ENCODE data around the gene TOP2A.
A peak's percentile ranks its signal among the peaks of the same experiment; 100 is the strongest.
"Not testable (repeated sequence)": the region's sequence is repeated elsewhere in the genome, so short reads cannot be mapped to it uniquely, and the experiment has no call there.

Gene TOP2A

DNA sequence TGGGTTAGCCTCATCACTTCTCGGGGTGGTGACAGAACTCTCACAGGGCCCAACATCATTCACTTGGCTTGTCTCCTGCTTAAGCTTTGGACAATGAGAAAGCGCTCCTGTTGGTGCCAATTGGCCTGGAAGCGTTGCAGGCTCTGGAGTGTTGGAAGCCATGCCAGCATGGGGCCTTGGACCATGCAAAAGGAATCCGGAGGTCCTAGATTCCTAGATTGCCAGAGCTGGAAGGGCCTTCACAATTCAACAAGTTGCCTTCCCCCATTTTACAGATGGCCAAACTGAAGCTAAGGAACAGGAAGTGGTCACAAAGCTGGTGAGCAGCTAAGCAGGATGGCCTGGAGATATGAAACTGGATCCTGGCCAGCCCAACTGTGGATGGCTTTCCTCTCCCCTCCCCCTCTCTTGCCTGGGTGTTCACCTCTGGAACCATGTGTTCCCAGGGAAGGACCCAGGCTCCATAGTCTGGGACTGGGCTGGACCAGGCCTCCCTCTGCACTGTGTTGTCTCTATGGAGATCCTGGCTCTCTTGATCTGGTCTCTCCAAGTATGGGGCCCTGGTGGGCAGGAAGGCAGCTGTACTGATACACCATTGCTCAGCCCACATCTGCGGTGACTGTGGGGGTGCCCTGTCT is 19.5 kb upstream of the TOP2A start:
- Histone ChIP-seq H3K27ac (peak overlapping the region in 1 of 21 experiments; percentile 35), H3K4me3 (no peak overlapping the region)

DNA sequence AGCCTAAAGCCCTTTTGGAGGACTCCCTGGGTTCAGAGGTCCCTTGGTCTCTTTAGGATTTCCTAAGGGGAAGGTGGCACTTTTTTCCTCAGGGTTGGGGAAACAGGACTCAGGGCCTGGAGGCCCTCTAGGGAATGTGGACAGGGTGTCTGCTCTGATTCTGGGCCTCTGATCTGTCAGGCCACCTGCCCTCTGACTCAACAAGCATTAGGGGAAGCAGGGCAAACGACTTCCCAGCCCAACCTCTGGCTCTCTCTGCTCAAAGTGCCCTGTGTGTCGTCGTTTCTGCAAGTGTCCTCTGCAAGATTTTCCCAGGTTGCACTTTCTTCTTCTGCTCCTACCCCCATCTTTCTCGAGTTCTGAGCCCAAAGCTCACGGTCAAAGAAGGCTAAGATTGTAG is 18.9 kb upstream of the TOP2A start:
- no peak overlapping the region for H3K27ac ChIP-seq
- no peak overlapping the region for H3K4me3 ChIP-seq

DNA sequence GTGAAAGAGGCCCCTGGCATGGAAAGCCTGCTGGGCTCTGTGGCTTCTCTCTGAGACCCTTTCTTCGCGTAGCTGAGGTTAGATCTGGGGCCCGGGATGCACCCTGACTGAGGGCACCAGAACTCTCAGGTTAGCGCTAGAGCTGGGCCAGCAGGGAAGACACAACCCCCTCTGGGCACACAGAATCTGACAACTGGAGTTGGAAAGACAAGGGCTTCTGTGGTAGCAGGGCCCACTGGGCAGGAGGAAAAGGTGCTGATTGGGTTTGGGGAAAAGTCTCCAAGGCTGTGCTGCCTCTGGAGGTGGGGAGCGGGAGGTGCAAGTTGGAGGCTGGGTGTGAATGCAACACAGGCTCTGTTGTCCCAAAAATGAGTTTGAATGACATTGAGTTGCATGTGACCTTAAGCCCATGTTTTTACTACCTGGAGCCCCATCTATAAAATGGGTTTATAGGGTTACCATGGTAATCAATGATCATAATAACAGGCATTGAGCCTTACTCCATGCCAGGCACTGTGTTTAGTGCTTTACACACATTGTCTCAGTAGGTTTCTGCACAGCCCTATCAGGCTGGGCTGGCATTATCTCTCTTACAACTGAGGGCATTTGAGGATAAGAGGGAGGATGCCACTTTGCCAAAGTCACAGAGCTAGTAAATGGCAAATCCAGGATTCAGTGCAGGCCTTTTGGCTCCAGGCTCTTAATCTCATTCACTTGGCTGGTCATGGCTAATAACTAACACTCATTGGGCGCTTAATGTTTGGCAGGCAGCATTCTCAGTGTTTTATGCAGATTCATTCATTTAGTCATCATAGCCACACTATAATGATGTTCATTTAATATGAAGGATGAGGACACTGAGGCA is 16.1 kb upstream of the TOP2A start:
- peak overlapping the region in 2 of 21 experiments; percentile 14 to 26 for H3K27ac ChIP-seq
- H3K4me3 ChIP-seq, result no peak overlapping the region

DNA sequence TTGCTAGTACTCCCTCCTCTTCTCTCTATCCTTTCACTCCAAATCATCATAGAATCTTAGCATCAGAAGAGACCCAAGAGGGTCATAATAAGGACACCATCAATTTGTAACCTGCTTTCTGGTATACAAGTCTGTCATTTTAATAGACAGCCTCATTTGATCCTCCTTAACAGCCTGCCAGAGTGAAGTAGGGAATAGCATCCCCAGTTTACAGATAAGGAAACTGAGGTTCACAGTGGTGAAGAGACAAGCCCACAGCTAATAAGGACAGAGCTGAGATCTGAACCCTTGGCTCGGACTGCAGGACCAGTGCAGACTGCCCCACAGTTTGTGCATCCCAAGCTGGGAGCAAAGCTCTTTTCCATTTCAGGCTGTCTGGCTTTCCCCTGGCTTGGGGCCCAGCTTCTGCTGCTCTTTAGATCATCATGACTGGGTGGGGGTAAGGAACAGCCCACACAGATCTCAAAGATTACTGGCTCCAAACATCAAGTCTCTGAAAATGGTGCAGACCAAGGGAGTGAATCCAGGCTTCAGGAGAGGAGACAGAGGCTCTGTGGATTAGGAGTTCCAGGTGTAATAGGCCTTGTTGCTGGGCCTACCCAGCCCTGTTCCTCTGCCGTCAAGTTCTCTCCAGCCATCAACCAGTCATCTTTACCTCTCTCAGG is 15.3 kb upstream of the TOP2A start:
- Histone ChIP-seq H3K27ac (peak overlapping the region in 2 of 21 experiments; percentile 14 to 26), H3K4me3 (no peak overlapping the region)

DNA sequence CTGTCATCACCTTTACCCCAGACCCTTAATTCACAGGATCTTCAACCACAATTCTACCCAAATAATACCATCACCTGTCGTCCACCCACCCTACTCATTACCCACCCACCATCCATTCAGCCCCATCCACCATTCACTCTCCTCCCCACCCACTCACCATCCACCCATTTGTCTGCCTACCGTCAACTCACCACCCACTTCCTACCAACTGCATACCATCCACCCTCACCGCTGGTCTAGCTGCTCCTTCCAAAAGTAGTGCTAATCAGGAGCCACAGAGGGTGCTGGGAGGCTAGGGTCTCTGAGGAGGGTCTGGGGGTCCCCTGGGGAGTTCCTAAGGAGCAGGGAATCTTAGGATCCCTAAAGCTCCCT is 13.5 kb upstream of the TOP2A start:
- no peak overlapping the region for H3K27ac ChIP-seq

DNA sequence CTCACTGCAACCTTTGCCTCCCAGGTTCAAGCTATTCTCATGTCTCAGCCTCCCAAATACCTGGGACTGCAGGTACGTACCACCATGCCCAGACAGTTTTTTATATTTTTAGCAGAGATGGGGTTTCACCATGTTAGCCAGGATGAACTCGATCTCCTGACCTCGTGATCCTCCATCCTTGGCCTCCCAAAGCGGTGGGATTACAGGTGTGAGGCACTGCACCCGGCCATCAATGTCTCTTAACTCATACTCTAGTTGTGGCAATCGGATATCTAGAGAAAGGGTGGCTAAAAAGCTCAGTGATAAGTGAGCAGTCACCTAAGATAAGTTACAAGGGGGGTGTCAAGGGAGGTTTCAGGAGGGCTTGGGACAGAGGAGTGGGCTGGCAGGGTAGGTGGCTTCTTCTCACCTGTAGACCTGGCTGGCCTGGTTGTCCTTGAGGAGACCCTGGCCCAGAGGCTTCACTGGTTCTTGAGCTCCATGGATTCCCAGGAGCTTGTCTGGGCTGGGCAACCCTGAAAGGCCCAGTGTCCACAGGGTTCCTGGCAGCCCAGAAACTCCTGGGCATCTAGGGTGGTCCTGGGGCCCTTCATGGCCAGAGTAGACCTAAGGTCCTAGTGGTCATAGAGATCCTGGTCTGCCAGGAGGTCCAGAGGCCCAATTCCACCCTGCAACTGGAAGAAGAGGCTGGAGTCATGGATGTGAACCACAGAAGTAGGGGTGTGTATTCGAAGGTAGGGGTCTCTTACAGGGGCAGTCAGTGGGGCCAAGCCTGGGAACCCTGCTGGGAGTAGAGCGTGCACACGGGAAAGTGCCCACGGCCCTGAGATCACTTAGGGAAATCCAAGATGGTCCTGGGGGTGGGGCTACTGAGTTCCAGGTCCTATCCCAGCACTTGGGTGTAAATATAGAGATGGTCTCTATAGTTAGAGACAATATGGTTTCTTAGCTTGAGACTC is 12.9 kb upstream of the TOP2A start:
- Histone ChIP-seq H3K27ac (no peak overlapping the region), H3K4me3 (no peak overlapping the region)

More for the DNA sequence above, 13.5 kb upstream of the TOP2A start:
- no peak overlapping the region for H3K4me3 ChIP-seq

DNA sequence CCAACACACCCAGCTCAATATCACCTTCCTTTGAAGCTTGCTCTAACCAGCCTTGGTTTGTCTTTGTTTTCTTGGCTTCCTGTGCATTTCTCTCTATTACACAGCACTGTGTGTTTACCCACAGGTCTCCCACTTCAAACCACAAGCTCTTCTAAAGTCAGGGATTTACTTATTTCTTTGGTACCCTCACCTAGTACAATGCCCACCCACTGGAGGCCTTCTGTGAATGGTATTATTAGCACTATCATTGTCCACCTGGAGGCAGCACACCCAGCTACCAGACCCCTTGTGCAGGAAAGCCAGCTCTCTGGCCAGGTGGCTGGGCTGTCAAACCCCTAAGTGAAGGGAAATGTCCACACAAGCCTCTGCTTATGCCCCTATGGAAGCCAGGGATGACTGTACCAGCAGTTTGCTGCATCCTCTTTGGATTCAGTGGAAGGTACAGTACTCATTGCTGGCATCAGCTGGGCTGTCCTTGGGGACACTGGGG is 9.4 kb upstream of the TOP2A start:
- Histone ChIP-seq H3K27ac (peak overlapping the region in 2 of 21 experiments; percentile 35 to 37), H3K4me3 (no peak overlapping the region)

DNA sequence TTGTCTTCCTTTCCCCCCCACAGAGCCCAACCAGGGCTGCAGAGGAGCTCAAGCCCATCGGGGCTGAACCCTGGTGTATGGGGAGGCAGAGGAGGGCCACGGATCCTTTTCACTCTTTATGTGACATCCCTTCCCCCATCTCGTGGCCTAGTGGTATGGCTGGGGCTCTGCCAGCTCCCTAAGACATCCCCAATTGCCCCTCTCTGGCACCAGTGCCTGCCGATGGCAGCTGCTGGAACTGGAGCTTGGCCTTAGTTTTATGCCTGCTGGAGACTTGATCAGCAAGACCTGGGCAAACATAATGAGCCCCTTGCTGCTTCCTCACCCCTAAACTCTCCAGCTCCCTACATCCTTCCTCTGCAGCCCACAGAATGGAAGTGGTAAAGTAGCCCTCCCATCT is 8.0 kb upstream of the TOP2A start:
- Histone ChIP-seq H3K27ac (no peak overlapping the region), H3K4me3 (no peak overlapping the region)

DNA sequence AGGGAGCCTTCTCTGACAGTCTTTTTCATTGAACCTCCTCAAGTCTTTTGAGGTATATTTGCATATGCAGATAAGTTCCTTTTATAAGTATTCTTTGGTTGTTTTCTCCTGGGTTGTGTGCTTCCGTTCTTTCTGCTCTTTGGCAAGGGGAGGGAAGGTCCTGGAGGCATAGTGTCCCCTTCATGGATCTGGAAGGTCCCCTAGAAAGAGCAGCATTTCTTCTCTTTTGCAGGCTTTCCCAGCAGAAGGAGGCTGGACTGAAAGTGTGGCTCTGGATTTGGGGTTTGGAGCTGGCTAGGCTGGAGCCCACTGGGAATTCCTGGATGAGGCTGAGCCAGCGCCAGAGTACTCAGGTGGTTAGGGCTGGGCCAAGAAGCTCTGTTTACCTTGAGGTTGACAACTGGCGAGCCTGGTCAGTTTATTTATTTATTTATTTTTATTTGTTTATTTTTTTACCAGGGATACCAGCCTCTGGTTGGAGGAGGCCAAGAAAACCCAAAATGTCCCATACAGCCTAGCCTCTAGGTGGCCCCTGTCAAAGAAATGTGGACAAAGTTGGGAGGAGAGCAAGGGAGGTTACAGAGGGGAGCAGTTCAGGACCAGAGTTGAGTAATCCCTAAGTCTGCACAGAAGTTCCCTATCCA is 5.4 kb upstream of the TOP2A start:
- Histone ChIP-seq H3K4me3 (no peak overlapping the region), H3K27ac (no peak overlapping the region)

DNA sequence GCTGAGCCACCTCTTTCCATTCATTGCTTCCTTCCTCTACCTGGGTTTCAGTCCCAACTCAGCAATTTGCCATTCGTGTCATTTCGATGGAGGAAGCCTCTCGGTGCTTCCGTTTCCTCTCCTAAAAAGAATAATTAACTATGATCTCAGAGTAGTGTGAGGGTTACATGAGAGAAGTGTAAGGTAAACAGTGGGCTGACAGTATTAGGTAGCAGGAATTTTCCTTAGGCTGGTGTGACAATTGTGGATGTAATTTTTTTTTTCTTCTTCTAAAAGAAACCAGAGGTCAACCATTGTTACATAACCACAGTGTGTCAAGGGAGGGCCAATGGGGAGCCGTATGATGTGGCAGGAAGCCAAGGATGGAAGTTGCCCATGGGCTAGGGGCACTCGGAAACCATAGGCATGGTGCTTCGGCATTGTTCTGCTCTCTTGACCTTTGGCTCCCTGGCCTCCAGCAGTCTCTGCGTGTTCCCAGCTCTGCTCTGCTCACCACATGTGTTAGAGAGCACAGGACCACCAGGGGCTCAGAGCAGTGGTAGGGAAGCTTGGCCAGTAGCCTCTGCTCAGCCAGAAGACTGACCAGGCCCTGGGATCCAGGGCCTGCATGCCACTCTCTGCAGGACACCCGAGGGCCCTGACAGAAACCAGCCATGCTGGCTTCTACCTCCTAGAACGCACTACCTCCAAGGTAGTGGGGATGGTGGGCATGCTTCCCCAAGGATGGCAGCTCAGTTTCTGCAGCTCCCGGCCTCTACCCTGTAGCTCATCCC is 2.0 kb upstream of the TOP2A start:
- no peak overlapping the region for H3K4me3 ChIP-seq
- peak overlapping the region in 2 of 21 experiments; percentile 18 to 43 for H3K27ac ChIP-seq

DNA sequence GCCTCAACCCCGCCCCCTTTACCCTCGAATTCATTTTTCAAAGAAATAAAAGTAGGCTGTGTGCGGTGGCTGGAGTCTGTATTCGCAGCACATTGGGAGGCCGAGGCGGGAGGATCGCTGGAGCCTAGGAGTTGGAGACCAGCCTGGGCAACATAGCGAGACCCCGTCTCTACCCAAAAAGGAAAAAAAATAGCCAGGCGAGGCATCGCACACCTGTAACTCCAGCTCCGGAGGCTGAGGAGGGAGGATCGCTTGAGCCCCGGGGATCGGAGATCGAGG is 671 bp upstream of the TOP2A start:
- H3K4me3 ChIP-seq, result peak overlapping the region; percentile 49 to 92 (median 67)
- H3K27ac ChIP-seq, result peak overlapping the region in 18 of 21 experiments; percentile 1 to 87 (median 50)

DNA sequence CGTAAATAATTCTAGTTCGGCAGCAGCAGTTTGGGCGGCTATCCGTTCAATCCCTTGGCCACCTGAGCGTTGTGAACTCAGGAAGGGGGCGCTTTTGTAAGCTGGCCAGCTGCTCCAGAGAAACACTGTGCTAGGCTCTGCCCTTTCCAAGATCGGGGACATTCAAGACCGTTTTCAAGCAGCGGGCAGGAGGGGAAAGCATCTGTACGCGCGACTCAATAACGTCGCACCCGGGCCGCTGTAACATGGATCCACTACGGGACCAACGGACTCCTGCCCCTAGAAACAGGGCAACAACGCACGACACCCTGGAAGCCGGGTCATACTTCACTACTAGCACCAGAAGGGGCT is 463 bp downstream of the TOP2A start:
- H3K27ac ChIP-seq, result peak overlapping the region in 13 of 21 experiments; percentile 6 to 87 (median 38)
- peak overlapping the region; percentile 49 to 92 (median 67) for H3K4me3 ChIP-seq

DNA sequence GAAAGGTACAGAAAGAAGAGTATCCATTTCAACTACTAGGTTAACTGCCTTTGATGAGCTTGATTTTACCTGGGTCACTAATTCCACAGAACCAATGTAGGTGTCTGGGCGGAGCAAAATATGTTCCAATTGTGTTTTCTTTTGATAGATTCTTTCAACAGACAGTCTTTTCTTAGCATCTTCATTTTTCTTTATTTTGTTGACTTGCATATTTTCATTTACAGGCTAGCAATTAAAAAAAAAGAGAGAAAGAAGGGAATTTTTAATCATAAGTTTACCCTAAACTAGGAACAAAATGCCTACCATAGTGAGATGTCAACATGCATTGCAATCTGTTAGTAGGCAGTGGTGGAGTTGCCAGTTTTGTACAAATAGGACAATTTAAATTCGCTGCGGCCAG is 1.0 kb downstream of the TOP2A start:
- Histone ChIP-seq H3K4me3 (peak overlapping the region in 5 of 7 experiments; percentile 49 to 92 (median 65)), H3K27ac (peak overlapping the region in 1 of 21 experiments; percentile 15)

DNA sequence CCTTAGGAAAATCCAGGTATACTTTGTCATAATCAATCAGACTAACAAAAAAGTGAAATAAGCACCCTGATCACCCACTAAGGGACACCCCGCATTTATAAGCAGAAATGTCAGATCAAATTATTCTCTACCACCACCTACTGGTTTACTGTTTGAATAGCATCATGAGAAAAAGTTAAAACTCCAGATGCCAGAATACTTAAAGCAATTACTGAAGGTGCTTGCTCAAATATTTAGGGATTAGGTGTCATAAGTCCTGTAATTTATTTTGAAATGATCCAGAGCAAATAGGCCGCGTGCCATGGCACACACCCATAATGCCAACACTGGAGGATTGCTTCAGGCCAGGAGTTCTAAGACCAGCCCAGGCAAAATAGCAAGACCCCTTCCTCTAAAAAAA is 2.3 kb downstream of the TOP2A start:
- H3K4me3 ChIP-seq, result no peak overlapping the region
- H3K27ac ChIP-seq, result no peak overlapping the region

DNA sequence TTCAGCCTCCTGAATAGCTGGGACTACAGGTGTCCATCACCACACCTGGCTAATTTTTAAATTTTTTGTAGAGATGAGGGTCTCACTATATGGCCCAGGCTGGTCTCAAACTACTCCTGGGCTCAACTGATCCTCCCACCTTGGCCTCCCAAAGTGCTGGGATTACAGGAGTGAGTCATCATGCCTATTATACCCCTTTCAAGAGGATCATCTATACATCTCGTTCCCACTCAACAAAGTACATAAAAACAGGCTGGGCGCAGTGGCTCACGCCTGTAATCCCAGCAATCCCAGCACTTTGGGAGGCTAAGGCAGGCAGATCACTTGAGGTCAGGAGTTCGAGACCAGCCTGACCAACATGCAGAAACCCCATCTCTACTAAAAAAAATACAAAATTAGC is 3.4 kb downstream of the TOP2A start:
- H3K27ac ChIP-seq, H3K4me3 ChIP-seq: not testable (repeated sequence)

DNA sequence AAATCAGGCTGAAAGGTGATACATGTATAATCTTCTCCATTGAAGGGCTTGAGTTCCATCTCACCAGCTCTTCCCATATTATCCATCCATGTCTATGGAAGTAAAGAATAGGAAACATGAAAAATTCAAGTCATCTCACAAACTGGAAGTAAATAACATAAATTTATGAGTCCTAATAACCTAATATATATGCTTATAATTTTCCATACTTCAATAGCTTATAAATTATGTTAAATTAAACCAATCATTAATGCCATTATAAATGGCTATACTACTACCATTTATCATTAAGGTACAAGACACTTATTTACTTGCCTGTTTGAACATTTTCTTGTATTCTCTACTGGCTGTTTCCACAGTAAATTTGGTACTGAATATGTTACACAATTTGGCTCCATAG is 4.8 kb downstream of the TOP2A start:
- Histone ChIP-seq H3K27ac (no peak overlapping the region), H3K4me3 (no peak overlapping the region)

DNA sequence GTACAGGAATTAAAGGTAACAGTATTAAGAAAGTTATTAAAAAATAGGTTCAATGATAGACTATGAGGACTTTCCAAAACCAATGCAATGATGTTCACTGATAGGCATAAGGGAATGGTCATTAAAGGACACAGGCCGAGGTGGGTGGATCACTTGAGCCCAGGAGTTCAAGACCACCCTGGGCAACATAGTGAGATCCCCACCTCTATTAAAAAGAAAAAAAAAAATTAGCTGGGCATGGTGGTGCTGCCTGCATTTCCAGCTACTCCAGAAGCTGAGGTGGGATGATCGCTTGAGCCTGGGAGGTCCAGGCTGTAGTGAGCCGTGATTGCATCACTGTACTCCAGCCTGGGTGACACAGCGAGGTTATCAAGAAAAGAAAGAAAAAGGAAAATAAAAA is 5.9 kb downstream of the TOP2A start:
- Histone ChIP-seq H3K27ac (no peak overlapping the region), H3K4me3 (no peak overlapping the region)

DNA sequence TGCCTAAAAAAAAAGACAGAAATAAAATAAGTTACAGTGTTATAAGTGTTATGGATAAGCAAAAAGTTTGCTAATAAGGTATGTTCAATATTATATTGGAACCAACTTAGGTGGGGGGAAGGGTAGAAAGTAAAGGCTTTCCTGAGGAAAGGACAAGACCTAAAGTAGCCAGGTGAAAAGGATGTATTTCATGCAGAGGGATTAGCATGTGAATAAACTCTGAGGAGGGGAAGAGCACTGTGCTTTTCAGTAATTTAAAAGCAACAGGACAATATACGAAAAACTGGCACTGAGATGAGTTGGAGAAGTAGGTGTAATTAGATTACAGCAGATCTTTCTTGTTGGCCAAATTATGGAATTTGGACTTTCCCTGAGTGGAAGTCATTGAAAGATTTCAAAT is 7.6 kb downstream of the TOP2A start:
- Histone ChIP-seq H3K4me3 (no peak overlapping the region), H3K27ac (no peak overlapping the region)

DNA sequence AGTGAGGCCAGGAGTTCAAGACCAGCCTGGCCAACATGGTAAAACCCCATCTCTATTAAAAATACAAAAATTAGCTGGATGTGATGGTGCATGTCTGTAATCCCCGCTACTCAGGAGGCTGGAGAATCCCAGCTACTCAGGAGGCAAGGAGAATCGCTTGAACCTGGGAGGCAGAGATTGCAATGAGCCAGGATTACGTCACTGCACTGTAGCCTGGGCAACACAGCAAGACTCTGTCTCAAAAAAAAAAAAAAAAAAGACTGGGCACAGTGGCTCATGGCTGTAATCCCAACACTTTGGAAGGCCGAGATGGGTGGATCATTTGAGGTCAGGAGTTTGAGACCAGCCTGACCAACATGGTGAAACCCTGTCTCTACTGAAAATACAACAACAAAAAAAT is 8.2 kb downstream of the TOP2A start:
- H3K4me3 ChIP-seq, H3K27ac ChIP-seq: not testable (repeated sequence)
